ENCODE measurements around the gene PRDM4.

GRCh38 chr12:107704041-107704440, 56.9 kb downstream of the PRDM4 start:
- TF ChIP-seq POLR2A (IDR thresholded peaks at IDR 0.05; ENCODE audit: low read length) (no peak), GATA1 (IDR thresholded peaks at IDR 0.05; ENCODE audit: low read depth, low read length) (no peak)

All from erythroblast (primary cell).